Measurements from ENCODE around the gene BPIFB3. TPM values are rescaled to one million over a fixed set of nuclear protein-coding genes. Genes with fewer than 3 reads are reported as not detected.
"Not testable (repeated sequence)": the region's sequence is repeated elsewhere in the genome, so short reads cannot be mapped to it uniquely, and the experiment has no call there.

BPIFB3 gene
- total RNA-seq, 4 donors from 2014 or later: not detected

DNA sequence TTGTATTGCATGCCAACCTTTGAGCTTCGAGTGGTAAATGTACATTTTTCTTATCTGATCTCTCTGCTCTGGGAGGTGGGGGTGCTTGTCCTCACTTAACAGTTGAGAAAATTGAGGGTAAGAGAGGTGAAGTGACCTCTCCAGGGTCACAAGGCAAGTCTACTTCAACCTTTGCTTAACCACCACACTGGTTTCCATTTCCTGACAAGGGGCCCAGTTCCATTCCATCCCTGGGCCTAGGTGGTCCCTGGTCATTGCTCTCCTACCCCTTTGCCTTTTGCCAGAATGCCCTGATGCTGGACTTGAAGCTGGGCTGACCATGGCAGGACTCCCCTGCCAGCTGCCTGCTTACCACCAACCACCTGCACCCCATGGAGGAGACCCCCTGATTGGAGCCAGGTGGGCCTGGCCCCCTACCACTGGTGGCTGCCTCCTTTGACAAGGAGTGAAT lies 9.9 kb upstream of the BPIFB3 start:
- Histone ChIP-seq H3K27me3 (peaks cover 6% of the 10 kb centered on the region), H3K27ac (no peak overlapping the region), H3K4me1 (no peaks in the 10 kb centered on the region), H3K4me3 (no peak overlapping the region), H3K36me3 (no peaks in the 10 kb centered on the region), H3K9me3 (peaks cover 0 to 21% (median 0%) of the 10 kb centered on the region in 3 donors)
- WGBS, 2 donors (ENCODE audit: low coverage in 1 of 2): 33 to 56% methylated on average over 1 of the region's 1 CpG
- no peak for TF ChIP-seq POLR2A (IDR thresholded peaks at IDR 0.05)
- no peak for TF ChIP-seq EP300 (IDR thresholded peaks at IDR 0.05)
- TF ChIP-seq POLR2AphosphoS5 (IDR thresholded peaks at IDR 0.05): no peak
- TF ChIP-seq, protein P1, sequence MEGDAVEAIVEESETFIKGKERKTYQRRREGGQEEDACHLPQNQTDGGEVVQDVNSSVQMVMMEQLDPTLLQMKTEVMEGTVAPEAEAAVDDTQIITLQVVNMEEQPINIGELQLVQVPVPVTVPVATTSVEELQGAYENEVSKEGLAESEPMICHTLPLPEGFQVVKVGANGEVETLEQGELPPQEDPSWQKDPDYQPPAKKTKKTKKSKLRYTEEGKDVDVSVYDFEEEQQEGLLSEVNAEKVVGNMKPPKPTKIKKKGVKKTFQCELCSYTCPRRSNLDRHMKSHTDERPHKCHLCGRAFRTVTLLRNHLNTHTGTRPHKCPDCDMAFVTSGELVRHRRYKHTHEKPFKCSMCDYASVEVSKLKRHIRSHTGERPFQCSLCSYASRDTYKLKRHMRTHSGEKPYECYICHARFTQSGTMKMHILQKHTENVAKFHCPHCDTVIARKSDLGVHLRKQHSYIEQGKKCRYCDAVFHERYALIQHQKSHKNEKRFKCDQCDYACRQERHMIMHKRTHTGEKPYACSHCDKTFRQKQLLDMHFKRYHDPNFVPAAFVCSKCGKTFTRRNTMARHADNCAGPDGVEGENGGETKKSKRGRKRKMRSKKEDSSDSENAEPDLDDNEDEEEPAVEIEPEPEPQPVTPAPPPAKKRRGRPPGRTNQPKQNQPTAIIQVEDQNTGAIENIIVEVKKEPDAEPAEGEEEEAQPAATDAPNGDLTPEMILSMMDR (IDR thresholded peaks at IDR 0.05): no peak
- no peak for ATAC-seq

DNA sequence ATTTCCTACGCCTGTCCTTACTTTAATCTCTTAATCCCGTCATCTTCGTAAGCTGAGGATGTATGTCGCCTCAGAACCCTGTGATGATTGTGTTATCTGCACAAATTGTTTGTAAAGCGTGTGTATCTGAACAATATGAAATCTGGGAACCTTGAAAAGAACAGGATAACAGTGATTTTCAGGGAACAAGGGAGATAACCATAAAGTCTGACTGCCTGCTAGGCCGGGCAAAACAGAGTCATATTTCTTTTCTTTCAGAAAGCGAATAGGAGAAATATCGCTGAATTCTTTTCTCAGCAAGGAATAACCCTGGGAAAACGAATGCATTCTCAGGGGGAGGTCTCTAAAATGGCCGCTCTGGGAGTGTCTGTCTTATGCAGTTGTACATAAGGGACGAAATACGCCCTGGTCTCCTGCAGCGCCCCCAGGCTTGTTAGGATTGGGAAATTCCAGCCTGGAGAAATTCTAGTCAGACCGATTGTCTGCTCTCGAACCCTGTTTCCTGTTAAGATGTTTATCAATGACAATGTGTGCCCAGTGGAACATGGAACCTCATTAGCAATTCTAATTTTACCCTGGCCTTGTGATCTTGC lies 8.5 kb upstream of the BPIFB3 start:
- not testable (repeated sequence) for ATAC-seq

DNA sequence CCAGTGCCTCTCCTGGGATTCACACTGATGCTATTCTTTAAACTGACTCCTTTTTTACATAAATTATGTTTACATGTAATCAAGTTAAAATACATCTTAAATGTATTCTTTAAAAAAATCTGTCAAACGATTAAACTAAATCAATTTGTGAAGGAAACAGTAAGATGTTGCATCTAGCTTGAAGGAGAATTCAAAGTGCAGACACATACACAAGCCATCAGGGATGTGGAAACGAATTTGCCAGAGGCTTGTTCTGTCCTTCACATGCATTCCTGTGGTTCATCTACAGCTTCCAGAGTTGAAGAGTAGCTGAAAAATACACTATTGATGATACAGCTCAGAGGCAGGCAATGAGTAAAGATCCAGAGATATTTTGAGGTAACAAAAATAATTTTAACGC lies 7.3 kb upstream of the BPIFB3 start:
- H3K27me3 ChIP-seq: peaks cover 6% of the 10 kb centered on the region
- H3K27ac ChIP-seq: no peak overlapping the region
- no peak overlapping the region for H3K4me3 ChIP-seq
- no peaks in the 10 kb centered on the region for H3K4me1 ChIP-seq
- peaks cover 0 to 21% (median 0%) of the 10 kb centered on the region in 3 donors for H3K9me3 ChIP-seq
- TF ChIP-seq POLR2A (IDR thresholded peaks at IDR 0.05): no peak
- TF ChIP-seq, protein P1 (IDR thresholded peaks at IDR 0.05): no peak
- TF ChIP-seq POLR2AphosphoS5 (IDR thresholded peaks at IDR 0.05): no peak
- no peak for TF ChIP-seq EP300 (IDR thresholded peaks at IDR 0.05)
- 81 to 90% methylated on average over 3 of the region's 3 CpGs for WGBS, 2 donors (ENCODE audit: low coverage in 1 of 2)
- no peak for ATAC-seq
- H3K36me3 ChIP-seq: no peaks in the 10 kb centered on the region

More for the DNA sequence above, 8.5 kb upstream of the BPIFB3 start:
- H3K9me3 ChIP-seq: peaks cover 0 to 21% (median 0%) of the 10 kb centered on the region in 3 donors
- not testable (repeated sequence) for H3K27ac ChIP-seq, H3K27me3 ChIP-seq, H3K4me3 ChIP-seq, H3K36me3 ChIP-seq, H3K4me1 ChIP-seq
- 76 to 86% methylated on average over 11 to 15 of the region's 15 CpGs for WGBS, 2 donors (ENCODE audit: low coverage in 1 of 2)

DNA sequence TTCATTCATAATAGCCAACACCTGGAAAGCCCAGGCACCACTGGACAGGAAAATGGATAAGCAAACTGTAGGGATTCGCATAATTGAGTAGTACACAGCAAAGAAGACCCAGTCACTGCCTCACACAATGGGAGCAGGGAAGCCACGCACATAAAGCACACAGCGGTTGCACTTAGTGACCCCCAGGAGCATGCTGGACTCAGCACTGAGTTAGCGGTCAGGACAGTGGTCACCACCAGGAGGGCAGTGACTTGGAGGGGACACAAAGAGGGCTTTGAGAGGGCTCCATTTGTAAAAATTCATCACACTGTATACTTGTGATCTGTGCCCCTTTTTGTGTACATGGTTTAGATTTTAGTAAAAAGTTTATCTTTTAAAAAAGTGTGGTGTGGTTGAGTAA lies 2.4 kb upstream of the BPIFB3 start:
- H3K4me3 ChIP-seq: no peak overlapping the region
- no peak for ATAC-seq
- no peaks in the 10 kb centered on the region for H3K36me3 ChIP-seq
- TF ChIP-seq POLR2AphosphoS5 (IDR thresholded peaks at IDR 0.05) (no peak), POLR2A (IDR thresholded peaks at IDR 0.05) (no peak), EP300 (IDR thresholded peaks at IDR 0.05) (no peak)
- TF ChIP-seq, protein P1 (IDR thresholded peaks at IDR 0.05): no peak
- H3K4me1 ChIP-seq: no peaks in the 10 kb centered on the region
- H3K9me3 ChIP-seq: no peaks in the 10 kb centered on the region
- no peak overlapping the region for H3K27ac ChIP-seq
- WGBS, 2 donors (ENCODE audit: low coverage in 1 of 2): 34 to 51% methylated on average over 3 of the region's 4 CpGs
- peaks cover 16% of the 10 kb centered on the region for H3K27me3 ChIP-seq

DNA sequence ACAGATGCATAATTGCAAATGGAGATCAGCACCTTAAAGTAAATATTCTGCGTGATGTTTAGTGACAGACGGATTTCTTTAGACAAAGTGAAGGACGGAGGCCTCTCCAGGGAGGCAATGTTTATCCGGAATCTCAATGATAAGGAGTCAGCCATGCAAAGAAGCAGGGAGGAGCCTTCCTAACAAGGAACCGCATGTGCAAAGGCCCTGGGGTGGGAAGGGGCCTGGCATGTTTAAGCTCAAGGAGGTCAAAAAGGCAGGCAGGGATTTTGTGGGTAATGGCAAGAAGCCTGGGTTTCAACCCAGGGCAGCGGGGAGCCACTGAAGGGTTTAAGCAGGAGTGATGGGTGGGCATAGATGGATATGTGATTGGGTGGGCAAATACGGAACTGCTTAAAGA lies 678 bp downstream of the BPIFB3 start:
- no peak overlapping the region for H3K4me3 ChIP-seq
- WGBS, 2 donors (ENCODE audit: low coverage in 1 of 2): 64 to 74% methylated on average over 5 to 7 of the region's 7 CpGs
- peaks cover 16% of the 10 kb centered on the region for H3K27me3 ChIP-seq
- no peaks in the 10 kb centered on the region for H3K9me3 ChIP-seq
- no peaks in the 10 kb centered on the region for H3K36me3 ChIP-seq
- no peak for ATAC-seq
- no peak overlapping the region for H3K27ac ChIP-seq
- no peaks in the 10 kb centered on the region for H3K4me1 ChIP-seq
- no peak for TF ChIP-seq POLR2A (IDR thresholded peaks at IDR 0.05)
- no peak for TF ChIP-seq EP300 (IDR thresholded peaks at IDR 0.05)
- no peak for TF ChIP-seq POLR2AphosphoS5 (IDR thresholded peaks at IDR 0.05)
- TF ChIP-seq, protein P1 (IDR thresholded peaks at IDR 0.05): no peak
